H1 (cell line): ENCODE measurements around the gene RASGRP4. TPM values are rescaled to one million over a fixed set of nuclear protein-coding genes. Genes with fewer than 3 reads are reported as not detected.
A peak's percentile ranks its signal among the peaks of the same experiment; 100 is the strongest.

Experiments used
- CTCF ChIA-PET: fragments of 300-600 bp; sonication (Branson Sonifier 250); formaldehyde crosslinking; loops from one replicate; lab custom pipeline; 2021; ENCODE audit not compliant: partially characterized antibody; lab: Charles Lee
- POLR2A ChIA-PET: fragments of 300-600 bp; sonication (Branson Sonifier 250); formaldehyde crosslinking; loops from one replicate; lab custom pipeline; 2021; ENCODE audit warnings: inconsistent platforms; ENCODE audit not compliant: partially characterized antibody; lab: Charles Lee
- DNase-seq, 2 experiments: peaks; one replicate each; pipeline versions ENCODE4 v3.0.0 to v3.0.0-alpha.2; 2010 to 2022; ENCODE audit warnings: low spot score in 2 of 2, low read depth in 1 of 2, mixed read lengths in 1 of 2
- FAIRE-seq: peaks from 2 replicates; lab custom pipeline; 2011; peaks lifted over from hg19 to GRCh38; lab: Jason Lieb, UNC
- H2AFZ ChIP-seq: 2 replicates; pipeline ENCODE4 v1.8.1; 2012; ENCODE audit warnings: low read length, inconsistent platforms
- H2AK5ac ChIP-seq: 2 replicates; pipeline ENCODE4 v1.6.1; 2013; ENCODE audit warnings: low read depth, low read length
- H2BK120ac ChIP-seq: replicated peaks from 2 replicates; pipeline ENCODE3; 2013; ENCODE audit warnings: low read depth, low read length, inconsistent platforms
- H2BK12ac ChIP-seq: 2 replicates; pipeline ENCODE4 v1.6.1; 2013; ENCODE audit warnings: low read depth, low read length
- H2BK15ac ChIP-seq: 2 replicates; pipeline ENCODE4 v1.6.1; 2013; ENCODE audit warnings: low read length
- H2BK20ac ChIP-seq: 2 replicates; pipeline ENCODE4 v1.6.1; 2013; ENCODE audit warnings: low read length
- H2BK5ac ChIP-seq: 2 replicates; pipeline ENCODE4 v1.6.1; 2013; ENCODE audit warnings: low read depth, low read length
- H3K14ac ChIP-seq: 2 replicates; pipeline ENCODE4 v1.6.1; 2013; ENCODE audit warnings: inconsistent platforms; ENCODE audit not compliant: insufficient read length
- H3K18ac ChIP-seq: 2 replicates; pipeline ENCODE4 v1.6.1; 2013; ENCODE audit warnings: low read length; ENCODE audit errors: extremely low read depth
- H3K23ac ChIP-seq: 2 replicates; pipeline ENCODE4 v1.6.1; 2013; ENCODE audit warnings: inconsistent platforms; ENCODE audit not compliant: insufficient read length
- H3K23me2 ChIP-seq: 2 replicates; pipeline ENCODE4 v1.6.1; 2013; ENCODE audit warnings: low read depth, low read length
- H3K27ac ChIP-seq: 2 replicates; pipeline ENCODE4 v1.6.1; 2011; ENCODE audit warnings: low read depth, low read length, inconsistent platforms
- H3K27me3 ChIP-seq, 4 experiments: replicated peaks in 1 of 4; 1 replicate in 1 of 4; 2 replicates in 3 of 4; pipeline versions ENCODE4 v1.6.1 to v1.8.1; 2011 to 2013; ENCODE audit warnings: low read length in 3 of 4, mild to moderate bottlenecking in 3 of 4, inconsistent platforms in 2 of 4, mixed read lengths in 2 of 4, moderate library complexity in 1 of 4; ENCODE audit not compliant: control insufficient read depth in 3 of 4, insufficient read depth in 3 of 4; ENCODE audit errors: extremely low read depth in 1 of 4
- H3K36me3 ChIP-seq, 4 experiments: 2 replicates each; pipeline versions ENCODE4 v1.6.1 to v1.8.1; 2011 to 2013; ENCODE audit warnings: mild to moderate bottlenecking in 4 of 4, low read length in 3 of 4, moderate library complexity in 2 of 4, control low read depth in 1 of 4, inconsistent platforms in 1 of 4; ENCODE audit not compliant: insufficient read depth in 4 of 4, control insufficient read depth in 2 of 4
- H3K4ac ChIP-seq: replicated peaks from 2 replicates; pipeline ENCODE3; 2013; ENCODE audit warnings: low read length, low read depth, mixed read lengths, inconsistent platforms; ENCODE audit not compliant: insufficient read length
- H3K4me1 ChIP-seq, 4 experiments: replicated peaks in 1 of 4; 1 replicate in 1 of 4; 2 replicates in 3 of 4; pipeline versions ENCODE4 v1.6.1 to v1.8.1; 2011 to 2013; ENCODE audit warnings: low read length in 3 of 4, inconsistent platforms in 2 of 4, mixed read lengths in 1 of 4; ENCODE audit not compliant: insufficient read depth in 4 of 4, control insufficient read depth in 3 of 4
- H3K4me2 ChIP-seq, 2 experiments: 2 replicates each; pipeline versions ENCODE4 v1.6.1 to v1.8.1; 2011 to 2013; ENCODE audit warnings: low read depth in 2 of 2, low read length in 2 of 2, control low read depth in 1 of 2, inconsistent platforms in 1 of 2, mild to moderate bottlenecking in 1 of 2; ENCODE audit not compliant: insufficient read depth in 1 of 2
- H3K4me3 ChIP-seq, 4 experiments: fragments of 200-600, 300-600 bp in 1 of 4; sonication (generic), shearing (Covaris generic), sonication (Bioruptor Twin) in 1 of 4; 2 replicates each; pipeline versions ENCODE4 v1.5.1 to v1.8.1; 2011 to 2016; ENCODE audit warnings: low read length in 4 of 4, low read depth in 3 of 4, control low read depth in 2 of 4, inconsistent platforms in 2 of 4, mild to moderate bottlenecking in 2 of 4, mixed read lengths in 1 of 4, moderate library complexity in 1 of 4; ENCODE audit not compliant: insufficient read depth in 2 of 4; ENCODE audit errors: extremely low read depth in 1 of 4
- H3K56ac ChIP-seq: replicated peaks from 2 replicates; pipeline ENCODE3; 2013; ENCODE audit warnings: low read depth, mild to moderate bottlenecking, mixed read lengths, low read length, inconsistent platforms; ENCODE audit not compliant: insufficient read length
- H3K79me1 ChIP-seq: 2 replicates; pipeline ENCODE4 v1.6.1; 2013; ENCODE audit warnings: low read depth, low read length, control low read depth
- H3K79me2 ChIP-seq, 2 experiments: 2 replicates each; pipeline versions ENCODE4 v1.6.1 to v1.8.1; 2012 to 2013; ENCODE audit warnings: low read length in 2 of 2, mild to moderate bottlenecking in 2 of 2, inconsistent platforms in 1 of 2; ENCODE audit not compliant: insufficient read depth in 2 of 2, control insufficient read depth in 1 of 2
- H3K9ac ChIP-seq, 4 experiments: replicated peaks in 1 of 4; 1 replicate in 1 of 4; 2 replicates in 3 of 4; pipeline versions ENCODE4 v1.6.1 to v1.8.1; 2011 to 2013; ENCODE audit warnings: low read depth in 3 of 4, low read length in 3 of 4, control low read depth in 2 of 4, mild to moderate bottlenecking in 2 of 4, moderate library complexity in 2 of 4, inconsistent platforms in 1 of 4; ENCODE audit errors: extremely low read depth in 1 of 4
- H3K9me3 ChIP-seq, 2 experiments: 2 replicates each; pipeline versions ENCODE4 v1.6.1 to v1.8.1; 2012 to 2013; ENCODE audit warnings: mild to moderate bottlenecking in 2 of 2, moderate library complexity in 2 of 2, control low read depth in 1 of 2, inconsistent platforms in 1 of 2, low read depth in 1 of 2, low read length in 1 of 2, mixed read lengths in 1 of 2; ENCODE audit not compliant: insufficient read depth in 2 of 2
- H4K20me1 ChIP-seq, 2 experiments: replicated peaks in 1 of 2; 2 replicates each; pipeline versions ENCODE3 to v1.8.1; 2011 to 2013; ENCODE audit warnings: inconsistent platforms in 2 of 2, low read length in 2 of 2, mild to moderate bottlenecking in 1 of 2; ENCODE audit not compliant: insufficient read depth in 2 of 2, control insufficient read depth in 1 of 2
- H4K5ac ChIP-seq: 2 replicates; pipeline ENCODE4 v1.6.1; 2013; ENCODE audit warnings: low read length, low read depth, mixed read lengths, inconsistent platforms; ENCODE audit not compliant: insufficient read length
- H4K8ac ChIP-seq: 2 replicates; pipeline ENCODE4 v1.8.0; 2013; ENCODE audit warnings: mild to moderate bottlenecking, moderate library complexity, low read length, inconsistent platforms; ENCODE audit not compliant: insufficient read depth; ENCODE audit errors: extremely low read depth
- H4K91ac ChIP-seq: replicated peaks from 2 replicates; pipeline ENCODE3; 2013; ENCODE audit warnings: low read length, mixed read lengths, inconsistent platforms; ENCODE audit not compliant: insufficient read length
- ASH2L ChIP-seq: fragments of 200-600, 300-600 bp; sonication (generic); IDR thresholded peaks from one replicate; pipeline ENCODE4 v1.7.1; 2017; ENCODE audit warnings: low read length
- CBX8 ChIP-seq: fragments of 300-800, 300-1000 bp; sonication (generic); IDR thresholded peaks from 2 replicates; pipeline ENCODE4 v1.7.1; 2016; ENCODE audit warnings: low read depth, low read length, borderline replicate concordance
- E2F6 ChIP-seq: IDR thresholded peaks from 2 replicates; pipeline ENCODE4 v1.6.1; 2012; ENCODE audit warnings: inconsistent platforms
- PHF8 ChIP-seq: fragments of 200-600 bp; sonication (generic); conservative IDR thresholded peaks from 2 replicates; pipeline ENCODE4 v1.7.1; 2012; ENCODE audit warnings: low read depth, mild to moderate bottlenecking, inconsistent platforms, low read length, moderate library complexity
- RXRA ChIP-seq: IDR thresholded peaks from 2 replicates; pipeline ENCODE4 v1.6.1; 2011; ENCODE audit warnings: low read depth, mild to moderate bottlenecking, low read length, moderate library complexity; ENCODE audit not compliant: insufficient read depth
- SIX5 ChIP-seq: IDR thresholded peaks from 2 replicates; pipeline ENCODE4 v1.6.1; 2011; ENCODE audit warnings: mild to moderate bottlenecking, low read depth, low read length
- TAF7 ChIP-seq: optimal IDR thresholded peaks from 2 replicates; pipeline ENCODE3; 2011; ENCODE audit warnings: low read depth, mild to moderate bottlenecking, inconsistent platforms, low read length, moderate library complexity, borderline replicate concordance
- TBP ChIP-seq: IDR thresholded peaks from 2 replicates; pipeline ENCODE4 v1.6.1; 2011; ENCODE audit warnings: low read depth, low read length, improper control_type of control experiment
- TEAD4 ChIP-seq: IDR thresholded peaks from 2 replicates; pipeline ENCODE4 v1.6.1; 2012; ENCODE audit warnings: low read depth, low read length, inconsistent platforms, mixed read lengths
- WGBS, 2 experiments: shearing (Covaris generic) in 1 of 2; methylation state at CpG; one replicate each; pipeline versions ENCODE4 v1.1.6 to v1.1.7; 2013 to 2015; ENCODE audit warnings: low lambda C conversion rate in 2 of 2, mixed read lengths in 2 of 2, inconsistent platforms in 1 of 2, low coverage in 1 of 2, missing lambda C conversion rate in 1 of 2; ENCODE audit not compliant: insufficient replicate concordance in 2 of 2, insufficient coverage in 1 of 2, insufficient read length in 1 of 2; ENCODE audit errors: extremely low coverage in 1 of 2, missing lambda C conversion rate in 1 of 2; 5-methylcytosine and 5-hydroxymethylcytosine counted together
- polyA plus RNA-seq, 7 experiments: library from polyadenylated mRNA; depleted of rRNA in 3 of 7; stranded (reverse) in 5 of 7; unstranded in 2 of 7; fragments of >200 nt in 5 of 7; fragments of 200-250 nt in 2 of 7; gene quantifications; 1 replicate in 5 of 7; 2 replicates in 1 of 7; 4 replicates in 1 of 7; pipeline versions ENCODE4 v1.2.1 to v1.2.3, GENCODE V29; 2011 to 2013; ENCODE audit warnings: missing spikeins in 2 of 7, mixed read lengths in 2 of 7
- total RNA-seq: library from RNA; stranded (reverse); fragmentation: NEBNext Ultra II Directional; extraction: Animal tissue kit (Norgen Biotek cat#: 25700); gene quantifications from 2 replicates; pipeline ENCODE4 v1.2.1, GENCODE V29; 2021
- TF ChIP-seq, protein P1 (sequence below): IDR thresholded peaks from 2 replicates; pipeline ENCODE4 v1.6.1; 2011; ENCODE audit warnings: low read depth, mild to moderate bottlenecking, low read length; ENCODE audit not compliant: insufficient read depth

The RASGRP4 gene
- total and polyA plus RNA-seq, 2 of the 8 experiments (the other 6 are each of a cell fraction or from before 2014, with no cell fraction given), result 1.9 to 3.1 TPM

DNA sequence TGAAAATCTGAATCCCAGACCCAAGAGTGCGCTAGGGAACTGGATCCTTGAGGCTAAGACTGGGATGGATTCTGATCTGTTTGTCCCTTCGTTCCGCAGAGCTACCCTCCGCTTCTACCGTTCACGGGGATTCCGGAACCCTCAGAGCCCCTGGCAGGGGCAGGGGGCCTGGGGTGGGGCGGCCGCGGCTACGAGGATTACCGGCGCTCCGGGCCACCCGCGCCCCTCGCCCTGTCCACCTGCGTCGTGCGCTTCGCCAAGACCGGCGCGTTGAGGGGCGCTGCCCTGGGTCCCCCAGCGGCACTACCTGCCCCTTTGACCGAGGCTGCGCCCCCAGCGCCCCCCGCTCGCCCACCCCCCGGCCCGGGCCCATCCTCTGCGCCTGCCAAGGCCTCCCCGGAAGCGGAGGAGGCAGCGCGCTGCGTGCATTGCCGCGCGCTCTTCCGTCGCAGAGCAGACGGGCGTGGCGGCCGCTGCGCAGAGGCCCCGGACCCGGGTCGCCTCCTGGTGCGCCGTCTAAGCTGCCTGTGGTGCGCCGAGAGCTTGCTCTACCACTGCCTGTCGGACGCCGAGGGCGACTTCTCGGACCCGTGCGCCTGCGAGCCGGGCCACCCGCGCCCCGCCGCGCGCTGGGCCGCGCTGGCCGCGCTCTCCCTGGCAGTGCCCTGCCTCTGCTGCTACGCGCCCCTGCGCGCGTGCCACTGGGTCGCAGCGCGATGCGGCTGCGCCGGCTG lies 30.5 kb downstream of the RASGRP4 start:
- ChIA-PET CTCF (interaction anchor here (0.7 kb wide), 1 partner anchor 30 kb away, joined by 3 read pairs; no protein-coding TSS in a partner anchor), POLR2A (interaction anchor here (0.8 to 2.2 kb wide), 7 partner anchors 10 to 636 kb away, joined by 3 to 12 read pairs (median 4); no protein-coding TSS in a partner anchor)
- Histone ChIP-seq H3K14ac (no peak overlapping the region), H3K9me3 (no peaks in the 10 kb centered on the region), H3K36me3 (peaks cover 2 to 20% (median 5%) of the 10 kb centered on the region in 4 experiments; a peak in 2 of 8 replicates), H4K8ac (no peak overlapping the region), H2BK5ac (no peak overlapping the region), H3K56ac (no peak overlapping the region), H2BK15ac (no peak overlapping the region), H3K4me2 (peak overlapping the region; percentile 54 to 71; a peak in 2 of 4 replicates), H3K79me1 (no peaks in the 10 kb centered on the region), H4K20me1 (peaks cover 0 to 2% of the 10 kb centered on the region in 2 experiments), H3K18ac (no peak overlapping the region), H3K9ac (no peak overlapping the region), H3K27me3 (peaks cover 0 to 32% (median 29%) of the 10 kb centered on the region in 4 experiments; a peak in 6 of 7 replicates), H2BK120ac (no peak overlapping the region), H2AFZ (no peak overlapping the region), H3K27ac (no peak overlapping the region), H2AK5ac (no peak overlapping the region), H2BK12ac (no peak overlapping the region), H3K4me1 (peaks cover 5 to 12% (median 6%) of the 10 kb centered on the region in 4 experiments), H3K4ac (no peak overlapping the region), H3K79me2 (peaks cover 0 to 4% of the 10 kb centered on the region in 2 experiments; a peak in 2 of 4 replicates), H2BK20ac (no peak overlapping the region), H3K23me2 (no peaks in the 10 kb centered on the region), H4K5ac (no peak overlapping the region), H3K4me3 (peak overlapping the region in 1 of 4 experiments; percentile 52; a peak in 1 of 8 replicates), H4K91ac (no peak overlapping the region), H3K23ac (no peak overlapping the region)
- WGBS, 2 experiments, result 97% methylated on average over 34 of the region's 86 CpGs; no CpG with 5 or more reads in 1 of the 2 experiments
- DNase-seq (no peak), FAIRE-seq (no peak)
- no peak for TF ChIP-seq TEAD4
- no peak for TF ChIP-seq ASH2L
- TF ChIP-seq CBX8, result no peak
- TF ChIP-seq, protein P1, sequence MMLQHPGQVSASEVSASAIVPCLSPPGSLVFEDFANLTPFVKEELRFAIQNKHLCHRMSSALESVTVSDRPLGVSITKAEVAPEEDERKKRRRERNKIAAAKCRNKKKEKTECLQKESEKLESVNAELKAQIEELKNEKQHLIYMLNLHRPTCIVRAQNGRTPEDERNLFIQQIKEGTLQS, result no peak
- no peak for TF ChIP-seq E2F6
- TF ChIP-seq PHF8, result no peak
- no peak for TF ChIP-seq TBP
- TF ChIP-seq RXRA, result no peak
- no peak for TF ChIP-seq TAF7
- TF ChIP-seq SIX5, result no peak
